Measurements from ENCODE around the gene PCNX2. TPM values are rescaled to one million over a fixed set of nuclear protein-coding genes. Genes with fewer than 3 reads are reported as not detected.

PCNX2 gene
- total RNA-seq, 4 donors from 2014 or later, result 5.9 to 21.7 (median 10.3) TPM

- H3K27ac ChIP-seq, result no peak overlapping the region
- ATAC-seq, result no peak
- no peaks in the 10 kb centered on the region for H3K27me3 ChIP-seq
- no peaks in the 10 kb centered on the region for H3K9me3 ChIP-seq
- TF ChIP-seq, protein P1, sequence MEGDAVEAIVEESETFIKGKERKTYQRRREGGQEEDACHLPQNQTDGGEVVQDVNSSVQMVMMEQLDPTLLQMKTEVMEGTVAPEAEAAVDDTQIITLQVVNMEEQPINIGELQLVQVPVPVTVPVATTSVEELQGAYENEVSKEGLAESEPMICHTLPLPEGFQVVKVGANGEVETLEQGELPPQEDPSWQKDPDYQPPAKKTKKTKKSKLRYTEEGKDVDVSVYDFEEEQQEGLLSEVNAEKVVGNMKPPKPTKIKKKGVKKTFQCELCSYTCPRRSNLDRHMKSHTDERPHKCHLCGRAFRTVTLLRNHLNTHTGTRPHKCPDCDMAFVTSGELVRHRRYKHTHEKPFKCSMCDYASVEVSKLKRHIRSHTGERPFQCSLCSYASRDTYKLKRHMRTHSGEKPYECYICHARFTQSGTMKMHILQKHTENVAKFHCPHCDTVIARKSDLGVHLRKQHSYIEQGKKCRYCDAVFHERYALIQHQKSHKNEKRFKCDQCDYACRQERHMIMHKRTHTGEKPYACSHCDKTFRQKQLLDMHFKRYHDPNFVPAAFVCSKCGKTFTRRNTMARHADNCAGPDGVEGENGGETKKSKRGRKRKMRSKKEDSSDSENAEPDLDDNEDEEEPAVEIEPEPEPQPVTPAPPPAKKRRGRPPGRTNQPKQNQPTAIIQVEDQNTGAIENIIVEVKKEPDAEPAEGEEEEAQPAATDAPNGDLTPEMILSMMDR (IDR thresholded peaks at IDR 0.05), result no peak
- TF ChIP-seq POLR2AphosphoS5 (IDR thresholded peaks at IDR 0.05) (no peak), EP300 (IDR thresholded peaks at IDR 0.05) (no peak), POLR2A (IDR thresholded peaks at IDR 0.05) (no peak)
- no peaks in the 10 kb centered on the region for H3K4me1 ChIP-seq
- no peaks in the 10 kb centered on the region for H3K36me3 ChIP-seq
- H3K4me3 ChIP-seq, result no peak overlapping the region
Observed at GRCh38 chr1:233038581-233038980, 256.9 kb downstream of the PCNX2 start.

DNA sequence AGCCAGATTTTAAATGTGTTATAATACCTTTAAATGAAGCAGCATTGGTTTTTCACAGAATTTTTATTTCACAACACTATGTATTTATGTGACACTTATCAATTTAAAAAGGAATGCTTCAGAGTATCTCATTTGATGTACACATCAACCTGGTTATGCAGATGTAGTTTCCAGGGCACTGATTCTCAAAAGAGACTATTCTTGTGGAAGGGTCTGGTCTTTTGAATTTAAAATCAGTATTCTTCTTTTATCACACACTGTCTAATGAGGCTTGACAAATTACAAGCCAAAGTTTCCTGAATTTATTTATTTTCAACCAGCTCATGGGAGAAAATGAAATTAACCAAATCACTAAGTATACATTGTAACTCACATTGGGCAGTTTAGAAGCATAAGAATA lies 257.7 kb downstream of the PCNX2 start:
- H3K27ac ChIP-seq, result no peak overlapping the region
- TF ChIP-seq EP300 (IDR thresholded peaks at IDR 0.05) (no peak), POLR2A (IDR thresholded peaks at IDR 0.05) (no peak), POLR2AphosphoS5 (IDR thresholded peaks at IDR 0.05) (no peak)
- TF ChIP-seq, protein P1 (IDR thresholded peaks at IDR 0.05), result no peak
- no peaks in the 10 kb centered on the region for H3K4me1 ChIP-seq
- H3K27me3 ChIP-seq, result no peaks in the 10 kb centered on the region
- no peaks in the 10 kb centered on the region for H3K36me3 ChIP-seq
- ATAC-seq, result no peak
- no peaks in the 10 kb centered on the region for H3K9me3 ChIP-seq
- no peak overlapping the region for H3K4me3 ChIP-seq

DNA sequence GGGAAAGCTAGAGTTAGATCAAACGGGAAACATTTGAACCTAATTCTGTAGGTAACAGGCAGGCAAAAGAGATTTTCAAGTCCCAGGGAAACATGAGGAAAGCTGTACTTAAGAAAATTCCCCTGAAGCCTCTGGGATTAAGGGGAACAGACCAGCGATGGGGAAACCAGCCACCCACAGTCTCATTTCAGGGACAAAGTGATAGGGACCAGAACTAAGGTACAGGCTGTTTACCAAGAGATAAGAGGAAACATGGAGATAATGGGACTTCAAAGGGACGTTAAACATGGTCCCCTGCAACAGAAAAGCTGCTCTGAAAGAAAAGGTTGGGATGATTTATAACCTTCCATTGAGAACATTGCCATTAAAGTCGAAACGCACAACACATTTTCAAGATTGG lies 260.7 kb downstream of the PCNX2 start:
- WGBS, 2 donors (ENCODE audit: low coverage in 1 of 2), result 82 to 100% methylated on average over 3 to 5 of the region's 5 CpGs
- Histone ChIP-seq H3K4me3 (no peak overlapping the region), H3K4me1 (no peaks in the 10 kb centered on the region), H3K9me3 (no peaks in the 10 kb centered on the region), H3K36me3 (no peaks in the 10 kb centered on the region), H3K27ac (no peak overlapping the region), H3K27me3 (no peaks in the 10 kb centered on the region)
- ATAC-seq, result no peak
- TF ChIP-seq EP300 (IDR thresholded peaks at IDR 0.05), result no peak
- TF ChIP-seq POLR2AphosphoS5 (IDR thresholded peaks at IDR 0.05), result no peak
- TF ChIP-seq, protein P1 (IDR thresholded peaks at IDR 0.05), result no peak
- no peak for TF ChIP-seq POLR2A (IDR thresholded peaks at IDR 0.05)

- no peak overlapping the region for H3K27ac ChIP-seq
- H3K4me1 ChIP-seq, result no peaks in the 10 kb centered on the region
- H3K4me3 ChIP-seq, result no peak overlapping the region
- no peaks in the 10 kb centered on the region for H3K27me3 ChIP-seq
- H3K9me3 ChIP-seq, result no peaks in the 10 kb centered on the region
- 74 to 80% methylated on average over 3 of the region's 3 CpGs for WGBS, 2 donors (ENCODE audit: low coverage in 1 of 2)
- H3K36me3 ChIP-seq, result no peaks in the 10 kb centered on the region
- TF ChIP-seq, protein P1 (IDR thresholded peaks at IDR 0.05), result no peak
- ATAC-seq, result peak; percentile 74
Observed at GRCh38 chr1:233033361-233033760, 262.2 kb downstream of the PCNX2 start.

GRCh38 chr1:233032916-233033315 lies 262.6 kb downstream of the PCNX2 start:
- H3K9me3 ChIP-seq, result no peaks in the 10 kb centered on the region
- H3K36me3 ChIP-seq, result no peaks in the 10 kb centered on the region
- WGBS, 2 donors (ENCODE audit: low coverage in 1 of 2), result 59 to 62% methylated on average over 4 of the region's 4 CpGs
- H3K4me3 ChIP-seq, result no peak overlapping the region
- H3K27me3 ChIP-seq, result no peaks in the 10 kb centered on the region
- no peak for ATAC-seq
- H3K27ac ChIP-seq, result no peak overlapping the region
- H3K4me1 ChIP-seq, result no peaks in the 10 kb centered on the region
- no peak for TF ChIP-seq EP300 (IDR thresholded peaks at IDR 0.05)
- TF ChIP-seq POLR2A (IDR thresholded peaks at IDR 0.05), result no peak
- TF ChIP-seq, protein P1 (IDR thresholded peaks at IDR 0.05), result no peak
- no peak for TF ChIP-seq POLR2AphosphoS5 (IDR thresholded peaks at IDR 0.05)
